NT2/D1 (cell line): ENCODE data around the gene WASHC2C.
"Not testable (repeated sequence)": the region's sequence is repeated elsewhere in the genome, so short reads cannot be mapped to it uniquely, and the experiment has no call there.

ENCODE experiments used
- SUZ12 ChIP-seq: IDR thresholded peaks from 2 replicates; pipeline ENCODE4 v1.6.1; 2011; ENCODE audit not compliant: insufficient read length, insufficient read depth; ENCODE audit errors: extremely low read depth
- YY1 ChIP-seq: IDR thresholded peaks from 2 replicates; pipeline ENCODE4 v1.6.1; 2011; ENCODE audit not compliant: insufficient read length, insufficient read depth
- ZNF274 ChIP-seq: IDR thresholded peaks from 2 replicates; pipeline ENCODE4 v1.6.1; 2011; ENCODE audit warnings: mild to moderate bottlenecking, low read depth, low read length

GRCh38 chr10:45752210-45752609, 25.1 kb downstream of the WASHC2C start:
- not testable (repeated sequence) for TF ChIP-seq ZNF274, YY1, SUZ12
